Keratinocyte (primary cell): ENCODE data around the gene CST1. TPM values are rescaled to one million over a fixed set of nuclear protein-coding genes. Genes with fewer than 3 reads are reported as not detected.
"Not testable (repeated sequence)": the region's sequence is repeated elsewhere in the genome, so short reads cannot be mapped to it uniquely, and the experiment has no call there.

Experiments used
- DNase-seq: peaks from one replicate; pipeline ENCODE4 v3.0.0-alpha.2; 2011; ENCODE audit warnings: low read depth, missing footprints, low spot score
- FAIRE-seq: peaks from 2 replicates; lab custom pipeline; 2011; peaks lifted over from hg19 to GRCh38; lab: Jason Lieb, UNC
- H2AFZ ChIP-seq: 2 replicates; pipeline ENCODE4 v1.6.0; 2012; ENCODE audit warnings: low read length, control low read depth, inconsistent platforms; ENCODE audit not compliant: control insufficient read depth
- H3K27ac ChIP-seq: 2 replicates; pipeline ENCODE4 v1.5.1; 2011; ENCODE audit warnings: low read length; ENCODE audit not compliant: control insufficient read depth, insufficient read depth
- H3K27me3 ChIP-seq: 3 replicates; pipeline ENCODE4 v1.6.0; 2011; ENCODE audit warnings: low read length; ENCODE audit not compliant: control insufficient read depth, insufficient read depth; ENCODE audit errors: extremely low read depth
- H3K36me3 ChIP-seq, 2 experiments: 2 replicates in 1 of 2; 3 replicates in 1 of 2; pipeline ENCODE4 v1.5.1; 2011; ENCODE audit warnings: low read length in 2 of 2, mild to moderate bottlenecking in 1 of 2; ENCODE audit not compliant: control insufficient read depth in 2 of 2, insufficient read depth in 2 of 2; ENCODE audit errors: extremely low read depth in 1 of 2
- H3K4me1 ChIP-seq: 3 replicates; pipeline ENCODE4 v1.5.1; 2011; ENCODE audit warnings: low read length; ENCODE audit not compliant: control insufficient read depth, insufficient read depth; ENCODE audit errors: extremely low read depth
- H3K4me2 ChIP-seq: 3 replicates; pipeline ENCODE4 v1.6.0; 2011; ENCODE audit warnings: low read depth, low read length; ENCODE audit not compliant: control insufficient read depth, insufficient read depth; ENCODE audit errors: extremely low read depth
- H3K4me3 ChIP-seq, 3 experiments: fragments of 200-600 bp in 1 of 3; sonication (generic) in 1 of 3; 2 replicates in 2 of 3; 3 replicates in 1 of 3; pipeline ENCODE4 v1.5.1; 2011 to 2016; ENCODE audit warnings: low read length in 3 of 3, mild to moderate bottlenecking in 3 of 3, control low read depth in 2 of 3, inconsistent platforms in 1 of 3, low read depth in 1 of 3, mixed read lengths in 1 of 3, mixed run types in 1 of 3, moderate library complexity in 1 of 3; ENCODE audit not compliant: control insufficient read depth in 2 of 3, insufficient read depth in 2 of 3; ENCODE audit errors: extremely low read depth in 1 of 3
- H3K79me2 ChIP-seq: 2 replicates; pipeline ENCODE4 v1.6.0; 2012; ENCODE audit warnings: low read length; ENCODE audit not compliant: control insufficient read depth, insufficient read depth
- H3K9ac ChIP-seq: 3 replicates; pipeline ENCODE4 v1.6.0; 2011; ENCODE audit warnings: low read length; ENCODE audit not compliant: control insufficient read depth, insufficient read depth; ENCODE audit errors: extremely low read depth
- H3K9me1 ChIP-seq: 3 replicates; pipeline ENCODE4 v1.6.0; 2011; ENCODE audit warnings: low read length; ENCODE audit not compliant: control insufficient read depth, insufficient read depth; ENCODE audit errors: extremely low read depth
- H3K9me3 ChIP-seq: 2 replicates; pipeline ENCODE4 v1.5.1; 2012; ENCODE audit warnings: low read depth, low read length; ENCODE audit not compliant: control insufficient read depth
- H4K20me1 ChIP-seq: 3 replicates; pipeline ENCODE4 v1.6.0; 2011; ENCODE audit warnings: low read length; ENCODE audit not compliant: control insufficient read depth, insufficient read depth; ENCODE audit errors: extremely low read depth
- CTCF ChIP-seq, 3 experiments: IDR thresholded peaks in 1 of 3; conservative IDR thresholded peaks in 1 of 3; optimal IDR thresholded peaks in 1 of 3; 2 replicates in 2 of 3; 3 replicates in 1 of 3; pipeline versions ENCODE3 to v1.5.1; 2011; ENCODE audit warnings: low read length in 3 of 3, mild to moderate bottlenecking in 3 of 3, moderate library complexity in 2 of 3, control low read depth in 1 of 3, inconsistent platforms in 1 of 3; ENCODE audit not compliant: insufficient read depth in 2 of 3; ENCODE audit errors: extremely low read depth in 1 of 3
- EZH2 ChIP-seq: IDR thresholded peaks from one replicate; pipeline ENCODE4 v1.6.1; 2012; ENCODE audit warnings: inconsistent platforms, mild to moderate bottlenecking, low read length, moderate library complexity
- dilution Hi-C: fragments of 300-500 bp; cut with MboI; formaldehyde crosslinking; loops from one replicate; pipeline ENCODE4 v1.7.0; 2020; ENCODE audit warnings: low sequenced_read_pairs; ENCODE audit not compliant: extremely low pct_ligation_motif_present
- polyA plus RNA-seq, 5 experiments: library from polyadenylated mRNA; depleted of rRNA in 3 of 5; stranded (reverse) in 3 of 5; stranded (forward) in 1 of 5; unstranded in 1 of 5; fragments of >200 nt; gene quantifications; 1 replicate in 1 of 5; 2 replicates in 3 of 5; 3 replicates in 1 of 5; pipeline versions ENCODE4 v1.2.1 to v1.2.3, GENCODE V29; 2011 to 2012; ENCODE audit warnings: missing spikeins in 2 of 5, low read depth in 1 of 5, low replicate concordance in 1 of 5

CST1 gene
- polyA plus RNA-seq, 1 donor (not counting 4 experiments of a cell fraction or from before 2014, with no cell fraction given), result not detected

- H4K20me1 ChIP-seq, H3K4me1 ChIP-seq, H3K9ac ChIP-seq, H3K4me2 ChIP-seq, H2AFZ ChIP-seq, H3K9me1 ChIP-seq, DNase-seq, H3K9me3 ChIP-seq, H3K27me3 ChIP-seq, dilution Hi-C loops, H3K36me3 ChIP-seq, FAIRE-seq, H3K4me3 ChIP-seq, H3K27ac ChIP-seq, H3K79me2 ChIP-seq: not testable (repeated sequence)
Observed at GRCh38 chr20:23777380-23777779, 26.6 kb upstream of the CST1 start.

DNA sequence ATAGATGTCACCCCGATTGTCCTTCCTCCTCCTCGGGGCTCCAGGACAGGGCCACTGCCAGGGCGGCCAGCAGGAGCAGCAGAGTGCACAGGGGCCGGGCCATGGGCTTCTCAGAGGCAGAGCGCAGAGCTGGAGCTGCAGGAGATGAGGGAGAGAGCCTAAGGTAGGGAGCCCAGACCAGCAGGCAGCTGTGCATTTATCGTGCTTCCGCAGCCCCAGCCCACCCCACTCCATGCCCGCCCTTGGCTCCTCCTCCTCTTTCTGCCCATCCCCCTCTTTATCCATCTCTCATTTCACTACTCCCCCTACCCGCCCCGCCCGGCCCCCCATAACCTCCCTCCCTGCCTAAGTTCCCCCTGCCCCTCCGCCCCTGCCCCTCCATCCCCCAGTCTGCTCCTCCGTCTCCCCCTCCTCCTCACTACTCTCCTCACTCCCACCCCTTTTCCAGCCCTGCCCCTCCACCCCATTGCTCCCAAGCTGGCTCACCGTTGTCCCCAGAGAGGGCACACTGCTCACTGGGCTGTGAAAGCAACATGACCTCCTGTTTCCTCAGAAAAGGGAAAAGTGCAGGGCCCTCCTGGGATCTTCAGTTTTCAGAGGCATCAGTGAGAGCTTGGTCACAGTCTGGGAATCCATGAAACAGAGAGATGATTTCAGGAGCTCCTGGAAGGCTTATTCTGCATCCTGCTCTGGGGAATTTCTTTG lies 25.5 kb upstream of the CST1 start:
- H3K79me2 ChIP-seq, result no peaks in the 10 kb centered on the region
- H3K4me1 ChIP-seq, result no peaks in the 10 kb centered on the region
- no peak overlapping the region for H3K27ac ChIP-seq
- H4K20me1 ChIP-seq, result no peaks in the 10 kb centered on the region
- DNase-seq (no peak), FAIRE-seq (no peak)
- H3K9me3 ChIP-seq, result no peaks in the 10 kb centered on the region
- dilution Hi-C loops, result no loop called here
- H3K27me3 ChIP-seq, result no peaks in the 10 kb centered on the region
- no peak overlapping the region for H3K4me2 ChIP-seq
- H3K9ac ChIP-seq, result no peak overlapping the region
- H3K36me3 ChIP-seq, result no peaks in the 10 kb centered on the region
- TF ChIP-seq CTCF (optimal IDR thresholded peaks at IDR 0.05 in 1 of 3, IDR thresholded peaks at IDR 0.05 in 1 of 3, conservative IDR thresholded peaks at IDR 0.05 in 1 of 3; ENCODE audit: extremely low read depth in 1 of 3, insufficient read depth in 2 of 3, low read length in 3 of 3) (no peak), EZH2 (no peak)
- H3K4me3 ChIP-seq, result no peak overlapping the region
- no peaks in the 10 kb centered on the region for H3K9me1 ChIP-seq
- no peak overlapping the region for H2AFZ ChIP-seq

DNA sequence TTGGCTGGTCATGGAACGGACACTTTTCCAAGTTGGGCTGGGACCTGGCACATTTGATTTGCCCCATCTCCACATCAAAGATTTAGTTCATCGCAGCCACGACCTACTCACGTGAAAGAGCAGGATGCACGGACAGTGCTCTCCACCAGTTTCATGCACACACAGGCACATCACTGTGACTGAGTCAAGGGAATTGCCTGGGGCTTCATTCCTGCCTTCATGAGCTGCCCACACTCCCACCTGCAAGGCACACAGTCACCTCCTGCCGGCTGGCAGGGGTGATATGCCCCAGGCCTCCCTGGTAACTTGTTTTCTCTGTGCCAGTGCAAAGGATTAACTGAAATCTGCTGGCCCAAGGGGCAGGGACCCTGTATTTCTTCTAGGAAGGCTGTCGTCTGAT lies 23.3 kb upstream of the CST1 start:
- FAIRE-seq, result peak; percentile 48
- Histone ChIP-seq H3K9me1 (no peaks in the 10 kb centered on the region), H3K4me1 (no peaks in the 10 kb centered on the region), H3K79me2 (no peaks in the 10 kb centered on the region), H3K4me2 (no peak overlapping the region), H3K27me3 (no peaks in the 10 kb centered on the region), H3K9ac (no peak overlapping the region), H4K20me1 (no peaks in the 10 kb centered on the region), H3K9me3 (no peaks in the 10 kb centered on the region), H3K27ac (no peak overlapping the region), H3K4me3 (no peak overlapping the region), H2AFZ (no peak overlapping the region), H3K36me3 (no peaks in the 10 kb centered on the region)
- no peak for TF ChIP-seq EZH2
- no peak for TF ChIP-seq CTCF (optimal IDR thresholded peaks at IDR 0.05 in 1 of 3, IDR thresholded peaks at IDR 0.05 in 1 of 3, conservative IDR thresholded peaks at IDR 0.05 in 1 of 3; ENCODE audit: extremely low read depth in 1 of 3, insufficient read depth in 2 of 3, low read length in 3 of 3)
- DNase-seq, result no peak
- dilution Hi-C loops, result no loop called here
